HG02571 (cell line): ENCODE data around the gene DRD2.

Source experiments
- ATAC-seq: cut with Tn5 transposase; IDR thresholded peaks from one replicate; pipeline ENCODE4 v1.9.1; 2021; ENCODE audit warnings: mild to moderate bottlenecking, moderate library complexity; ENCODE audit not compliant: unreplicated experiment

Gene DRD2

DNA sequence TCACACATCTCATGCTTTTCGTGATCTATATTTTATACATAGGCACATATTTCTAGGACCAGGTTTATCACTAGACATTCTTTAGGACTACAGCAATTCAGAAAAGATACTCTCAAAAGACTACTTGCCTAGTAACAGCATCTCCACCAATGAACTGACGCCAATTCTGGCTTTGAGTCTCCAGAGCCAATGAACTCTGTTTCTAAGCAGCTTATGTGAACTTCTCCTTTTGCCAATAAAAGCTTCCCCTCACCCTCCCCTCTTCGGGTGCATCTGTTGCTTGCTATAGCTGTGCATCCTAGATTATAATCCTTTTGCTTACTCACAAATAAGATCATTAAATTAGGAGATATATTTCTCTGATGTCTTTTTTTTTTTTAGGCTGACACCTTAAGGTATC lies 99.0 kb downstream of the DRD2 start:
- no peak for ATAC-seq

DNA sequence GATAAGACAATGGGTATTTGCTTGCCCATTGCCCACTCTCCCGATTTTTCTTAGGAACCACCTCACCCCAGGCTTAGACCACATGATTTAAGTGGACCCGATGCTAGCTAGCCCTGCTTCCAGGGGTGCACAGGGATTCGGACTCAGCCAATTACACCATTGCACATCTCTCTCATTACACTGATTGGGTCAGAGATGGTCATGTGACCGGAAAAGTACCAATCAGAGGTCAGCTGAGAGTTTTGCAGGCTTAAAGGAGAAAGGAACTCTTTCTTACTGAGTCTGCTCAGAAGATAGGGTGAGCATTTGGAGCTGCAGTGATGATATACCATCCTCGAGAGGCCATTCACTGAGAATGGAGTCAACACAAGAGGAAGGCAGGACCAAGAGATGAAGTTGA lies 99.8 kb downstream of the DRD2 start:
- no peak for ATAC-seq

DNA sequence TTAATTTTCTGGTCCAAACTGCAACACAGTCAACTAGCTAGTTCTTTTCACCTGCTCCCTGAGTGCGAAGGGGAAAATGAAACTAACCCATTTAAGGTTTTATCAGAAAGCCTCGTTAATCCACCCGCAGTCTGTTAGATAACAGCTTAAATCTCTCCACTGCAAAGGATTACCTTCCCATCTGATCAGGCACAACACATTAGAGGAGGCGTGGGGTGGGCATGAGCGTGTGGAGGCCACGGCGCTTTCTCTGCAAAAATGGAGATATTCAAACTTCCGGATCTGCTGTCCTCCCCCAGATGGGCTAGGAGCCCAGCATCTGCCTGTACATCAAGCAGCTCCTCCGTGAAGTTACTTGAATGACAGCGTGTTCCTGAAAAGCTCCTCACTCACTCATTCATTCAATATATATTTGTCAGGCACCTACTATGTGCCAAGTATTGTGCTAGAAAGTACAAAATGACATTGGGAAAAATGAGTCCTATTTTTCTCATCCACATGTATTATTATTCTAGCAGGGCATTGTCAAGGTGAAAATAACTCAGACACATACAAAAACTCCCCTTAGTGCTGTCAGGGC lies 101.1 kb downstream of the DRD2 start:
- no peak for ATAC-seq

DNA sequence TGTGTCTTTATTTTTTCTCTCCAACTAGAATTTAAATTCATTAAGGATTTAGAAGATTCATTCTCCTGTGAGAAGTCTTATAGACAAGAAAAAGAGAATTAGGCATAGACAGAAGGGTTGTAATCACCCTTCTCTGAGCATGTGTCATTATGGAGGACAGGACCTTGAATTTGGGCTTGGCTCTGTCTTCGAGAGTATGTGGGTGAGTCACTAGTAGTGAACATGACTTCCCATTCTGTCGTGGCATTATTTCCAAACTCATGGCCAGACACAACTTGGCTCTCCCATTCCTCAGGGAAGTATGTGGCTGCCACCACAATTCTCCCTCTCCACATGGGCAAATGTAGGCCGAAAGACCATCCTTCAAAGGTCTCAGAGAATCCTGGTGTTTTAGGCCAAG lies 101.9 kb downstream of the DRD2 start:
- ATAC-seq, result no peak

DNA sequence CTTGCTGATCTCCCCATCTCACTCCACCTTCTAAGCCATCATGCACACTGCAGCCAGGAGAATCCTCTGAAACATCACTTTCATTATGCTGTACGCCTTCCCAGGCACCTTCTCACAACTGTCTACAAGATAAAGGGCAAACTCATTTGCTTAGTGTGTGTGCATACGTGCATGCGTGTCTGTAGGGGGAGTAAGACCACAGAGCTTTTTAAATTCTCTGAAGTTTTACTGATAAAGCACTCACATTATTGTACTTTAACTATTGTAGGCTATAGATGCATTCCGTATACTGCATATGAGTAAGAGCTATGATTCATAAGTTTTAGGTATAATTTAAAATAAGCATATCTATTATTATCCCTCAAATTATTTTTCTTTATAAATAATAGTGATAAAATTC lies 102.9 kb downstream of the DRD2 start:
- no peak for ATAC-seq

DNA sequence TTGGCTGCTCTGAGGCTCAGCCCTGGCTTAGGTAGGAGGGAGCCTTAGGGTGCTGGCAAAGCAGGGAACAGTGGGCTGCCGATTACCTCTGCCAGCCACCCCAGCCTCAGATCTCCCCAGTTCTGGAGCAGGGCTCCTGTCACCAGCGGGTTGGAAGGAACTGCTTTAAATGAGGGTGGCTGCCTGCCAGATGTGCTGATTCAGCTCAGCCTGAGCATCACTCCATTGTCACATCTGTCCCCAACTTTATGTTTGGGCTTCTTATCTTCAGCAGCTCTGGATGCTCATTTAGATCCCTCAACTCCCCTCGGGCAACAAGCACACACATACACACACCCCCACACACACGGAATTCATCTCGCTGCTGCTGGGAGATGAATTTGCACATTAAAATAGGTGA lies 104.6 kb downstream of the DRD2 start:
- no peak for ATAC-seq

DNA sequence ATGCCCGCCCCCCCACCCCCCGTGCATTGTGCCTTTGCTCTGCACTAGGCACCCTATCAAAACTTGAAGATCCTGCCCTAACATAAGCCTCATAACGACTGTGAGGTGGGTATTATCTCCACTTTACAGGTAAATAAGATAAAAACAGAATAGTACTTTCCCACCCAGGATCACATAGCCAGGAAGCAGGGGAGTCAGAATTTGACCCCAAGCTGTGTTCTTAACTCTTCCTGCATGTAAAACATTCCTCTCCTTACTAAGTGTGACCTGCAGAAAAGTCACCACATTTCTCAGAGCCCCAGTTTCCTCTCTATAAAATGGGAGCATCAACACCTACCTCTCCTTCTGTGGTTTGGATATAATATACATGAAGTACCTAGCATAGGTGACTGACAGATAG lies 105.8 kb downstream of the DRD2 start:
- no peak for ATAC-seq

DNA sequence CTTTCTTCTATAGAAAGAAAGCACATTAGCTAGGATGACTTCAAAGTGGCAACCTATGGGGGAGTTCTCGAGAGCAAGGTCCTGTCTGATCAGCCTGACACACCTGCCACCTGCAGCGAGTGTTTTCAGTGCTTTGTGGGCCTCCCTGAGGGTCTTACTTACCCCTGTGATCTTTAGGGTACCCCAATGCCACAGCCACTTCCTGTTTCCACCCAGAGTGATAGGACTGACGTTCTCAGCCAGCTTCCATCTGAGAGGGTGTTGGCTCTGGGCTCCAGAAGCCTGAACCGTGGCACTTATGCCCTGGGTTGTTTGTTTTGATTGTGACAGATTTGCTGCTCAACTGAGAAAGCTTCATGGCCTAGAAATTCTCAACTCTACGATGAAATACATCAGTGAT lies 109.3 kb downstream of the DRD2 start:
- no peak for ATAC-seq

DNA sequence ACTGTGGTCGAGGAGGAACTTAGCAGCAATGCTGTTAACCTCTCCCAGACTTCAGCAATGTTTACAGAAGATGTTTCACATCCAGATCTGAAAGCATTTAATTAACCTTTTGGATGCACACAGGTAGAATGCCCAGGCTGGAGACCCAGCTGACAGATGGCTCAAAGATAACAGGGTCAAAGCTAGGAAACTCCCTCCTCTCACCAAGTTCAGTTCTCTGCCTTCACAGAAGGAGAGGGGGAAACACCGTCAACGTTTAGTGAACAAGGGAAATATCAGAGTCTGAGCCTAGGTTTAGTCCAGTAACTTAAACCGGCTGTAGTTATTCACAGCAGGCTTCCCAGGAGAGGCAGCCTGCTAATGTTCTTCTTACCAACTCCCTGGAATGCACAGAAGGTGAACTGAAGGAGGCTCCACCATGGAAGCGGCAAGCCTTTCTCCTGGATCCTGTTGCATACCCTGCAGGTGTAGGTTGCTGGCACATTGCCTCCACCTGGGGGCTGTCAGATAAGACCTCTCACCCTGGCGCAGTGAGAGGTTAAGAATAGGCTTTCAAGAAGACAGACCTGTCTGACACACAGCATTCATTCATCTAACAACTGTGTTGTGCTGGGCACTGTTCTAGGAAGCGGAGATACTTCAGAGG lies 111.1 kb downstream of the DRD2 start:
- ATAC-seq, result no peak

DNA sequence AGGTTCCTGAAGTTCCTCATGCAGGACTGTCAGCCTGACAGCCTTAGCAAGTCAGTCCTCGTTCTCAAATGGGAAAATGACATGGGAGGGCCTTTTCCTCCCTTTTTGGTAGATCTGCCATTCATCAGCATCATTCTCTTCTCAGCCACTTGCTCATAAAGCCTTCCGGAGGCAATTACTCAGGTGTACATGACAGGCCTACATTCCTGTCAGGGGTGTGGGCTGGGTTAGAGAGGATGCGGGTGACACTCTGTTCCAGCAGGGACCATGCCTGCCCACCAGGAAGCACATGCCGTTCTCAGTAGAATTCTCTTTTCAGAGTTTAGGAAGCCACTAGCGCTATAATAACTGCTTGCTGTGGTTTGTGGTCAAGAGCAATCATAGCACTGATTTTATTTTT lies 111.8 kb downstream of the DRD2 start:
- no peak for ATAC-seq
